Measurements from ENCODE around the gene B3GALNT1.

The B3GALNT1 gene

GRCh38 chr3:161072751-161073150 lies 32.4 kb downstream of the B3GALNT1 start:
- H3K9me3 ChIP-seq (ENCODE audit: insufficient read depth, low read depth, low read length): no peaks in the 10 kb centered on the region
- H3K4me3 ChIP-seq (ENCODE audit: low read length): no peak overlapping the region
- no peaks in the 10 kb centered on the region for H3K27me3 ChIP-seq (ENCODE audit: insufficient read depth, low read length)
- no peak overlapping the region for H3K27ac ChIP-seq (ENCODE audit: low read length)
- no peaks in the 10 kb centered on the region for H3K4me1 ChIP-seq (ENCODE audit: insufficient read depth, low read length)
- H3K9ac ChIP-seq (ENCODE audit: low read depth, low read length): no peak overlapping the region
- no peaks in the 10 kb centered on the region for H3K36me3 ChIP-seq (ENCODE audit: insufficient read depth, low read depth, low read length)

DNA sequence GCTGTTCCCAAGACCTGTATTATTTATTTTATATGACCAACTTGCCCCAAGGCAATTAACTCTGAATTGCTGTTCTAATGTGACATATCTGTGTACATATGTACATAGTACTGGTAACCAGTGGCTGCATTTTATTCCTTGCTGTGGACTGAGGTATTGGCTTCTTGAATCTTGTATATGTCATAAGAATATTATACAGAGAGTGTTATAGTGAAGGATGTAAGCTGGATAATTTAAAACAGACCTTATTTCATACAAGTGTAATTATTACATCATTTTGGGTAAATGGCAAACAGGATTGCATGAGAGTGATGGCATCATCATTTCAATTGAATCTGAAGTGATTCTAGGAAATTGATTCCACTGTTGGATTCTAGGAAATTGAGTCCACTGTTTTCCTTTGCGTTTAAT lies 32.9 kb downstream of the B3GALNT1 start:
- no peaks in the 10 kb centered on the region for H3K27me3 ChIP-seq (ENCODE audit: insufficient read depth, low read length)
- no peaks in the 10 kb centered on the region for H3K9me3 ChIP-seq (ENCODE audit: insufficient read depth, low read depth, low read length)
- no peaks in the 10 kb centered on the region for H3K4me1 ChIP-seq (ENCODE audit: insufficient read depth, low read length)
- H3K27ac ChIP-seq (ENCODE audit: low read length): no peak overlapping the region
- no peak overlapping the region for H3K9ac ChIP-seq (ENCODE audit: low read depth, low read length)
- H3K36me3 ChIP-seq (ENCODE audit: insufficient read depth, low read depth, low read length): no peaks in the 10 kb centered on the region
- H3K4me3 ChIP-seq (ENCODE audit: low read length): no peak overlapping the region

DNA sequence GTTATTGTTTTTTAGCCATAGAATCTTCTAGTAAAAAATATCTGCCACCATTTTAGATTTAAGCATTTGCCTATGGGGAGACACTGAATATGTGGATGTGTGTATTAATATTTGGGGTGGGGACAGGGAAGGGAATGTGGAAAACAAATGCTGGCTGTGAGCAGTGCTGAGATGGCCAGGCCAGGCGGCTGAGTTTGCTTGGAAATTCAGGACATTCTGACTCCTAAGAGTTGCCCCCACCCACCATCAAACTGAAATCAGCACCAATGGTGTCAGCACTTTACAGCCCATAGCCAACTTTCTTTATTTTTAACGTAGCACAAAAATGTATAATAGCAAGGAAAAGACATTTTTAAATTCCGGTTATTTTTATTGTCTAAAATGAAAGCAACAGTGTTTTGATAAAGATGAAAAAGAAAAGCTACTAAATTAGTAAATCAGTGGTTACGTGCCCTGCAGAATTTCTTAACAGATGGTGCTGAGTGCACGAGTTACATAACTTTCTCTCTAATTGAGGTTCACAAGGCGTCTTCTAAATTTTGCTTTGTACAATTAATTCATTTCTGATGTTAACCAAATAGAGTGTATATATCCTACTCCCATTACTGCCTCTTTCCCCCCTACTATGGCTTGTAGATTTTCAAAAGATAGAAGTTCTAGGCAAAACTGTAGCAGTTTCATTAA lies 34.0 kb downstream of the B3GALNT1 start:
- Histone ChIP-seq H3K9ac (ENCODE audit: low read depth, low read length) (no peak overlapping the region), H3K36me3 (ENCODE audit: insufficient read depth, low read depth, low read length) (no peaks in the 10 kb centered on the region), H3K27me3 (ENCODE audit: insufficient read depth, low read length) (no peaks in the 10 kb centered on the region), H3K4me3 (ENCODE audit: low read length) (no peak overlapping the region), H3K9me3 (ENCODE audit: insufficient read depth, low read depth, low read length) (no peaks in the 10 kb centered on the region), H3K27ac (ENCODE audit: low read length) (no peak overlapping the region), H3K4me1 (ENCODE audit: insufficient read depth, low read length) (no peaks in the 10 kb centered on the region)

GRCh38 chr3:161070252-161070930 lies 34.8 kb downstream of the B3GALNT1 start:
- H3K27me3 ChIP-seq (ENCODE audit: insufficient read depth, low read length): no peaks in the 10 kb centered on the region
- no peaks in the 10 kb centered on the region for H3K4me1 ChIP-seq (ENCODE audit: insufficient read depth, low read length)
- no peaks in the 10 kb centered on the region for H3K36me3 ChIP-seq (ENCODE audit: insufficient read depth, low read depth, low read length)
- no peak overlapping the region for H3K9ac ChIP-seq (ENCODE audit: low read depth, low read length)
- no peaks in the 10 kb centered on the region for H3K9me3 ChIP-seq (ENCODE audit: insufficient read depth, low read depth, low read length)
- no peak overlapping the region for H3K27ac ChIP-seq (ENCODE audit: low read length)
- H3K4me3 ChIP-seq (ENCODE audit: low read length): no peak overlapping the region

GRCh38 chr3:161069511-161070251 lies 35.5 kb downstream of the B3GALNT1 start:
- no peak overlapping the region for H3K27ac ChIP-seq (ENCODE audit: low read length)
- H3K4me3 ChIP-seq (ENCODE audit: low read length): no peak overlapping the region
- no peaks in the 10 kb centered on the region for H3K36me3 ChIP-seq (ENCODE audit: insufficient read depth, low read depth, low read length)
- no peak overlapping the region for H3K9ac ChIP-seq (ENCODE audit: low read depth, low read length)
- H3K9me3 ChIP-seq (ENCODE audit: insufficient read depth, low read depth, low read length): no peaks in the 10 kb centered on the region
- H3K27me3 ChIP-seq (ENCODE audit: insufficient read depth, low read length): no peaks in the 10 kb centered on the region
- no peaks in the 10 kb centered on the region for H3K4me1 ChIP-seq (ENCODE audit: insufficient read depth, low read length)

DNA sequence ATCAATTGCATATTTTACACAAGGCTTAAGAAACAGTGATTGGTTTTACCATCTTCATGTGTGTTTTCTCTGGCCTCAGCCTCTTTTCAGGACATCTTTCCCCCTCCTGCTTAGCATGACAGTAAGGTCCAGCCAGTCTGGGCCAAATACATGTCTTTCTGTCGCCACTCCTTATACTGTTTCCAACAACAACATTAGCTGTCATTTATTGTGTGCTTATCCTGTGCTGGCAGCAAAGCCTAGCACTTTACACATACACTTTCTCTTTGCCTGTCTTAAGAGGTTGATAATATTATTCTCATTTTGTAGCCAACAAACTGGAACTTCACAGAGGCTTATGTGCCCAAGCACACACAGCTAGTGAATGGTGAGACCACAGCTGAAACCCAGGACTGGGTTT lies 37.8 kb downstream of the B3GALNT1 start:
- Histone ChIP-seq H3K27me3 (ENCODE audit: insufficient read depth, low read length) (no peaks in the 10 kb centered on the region), H3K27ac (ENCODE audit: low read length) (no peak overlapping the region), H3K9ac (ENCODE audit: low read depth, low read length) (no peak overlapping the region), H3K4me1 (ENCODE audit: insufficient read depth, low read length) (no peaks in the 10 kb centered on the region), H3K36me3 (ENCODE audit: insufficient read depth, low read depth, low read length) (no peaks in the 10 kb centered on the region), H3K4me3 (ENCODE audit: low read length) (no peak overlapping the region), H3K9me3 (ENCODE audit: insufficient read depth, low read depth, low read length) (no peaks in the 10 kb centered on the region)

DNA sequence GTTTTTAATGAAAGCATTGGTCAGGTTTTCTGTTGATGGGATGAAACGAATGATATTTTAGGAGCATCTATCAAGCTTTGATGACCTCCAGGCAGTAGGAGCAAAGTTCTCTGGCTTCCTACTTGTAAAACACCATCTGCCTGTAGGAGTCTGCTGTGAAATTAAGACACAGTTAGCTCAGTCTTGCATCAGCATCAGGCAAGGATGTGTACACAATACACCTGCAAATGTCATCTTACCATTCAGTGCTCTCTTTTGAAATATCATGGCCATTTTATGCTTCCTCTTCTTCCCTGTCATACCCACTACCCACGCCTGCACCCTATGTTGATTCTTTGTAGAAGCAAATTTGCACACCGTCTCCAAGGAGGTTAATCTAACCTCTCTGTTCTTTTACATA lies 38.2 kb downstream of the B3GALNT1 start:
- Histone ChIP-seq H3K36me3 (ENCODE audit: insufficient read depth, low read depth, low read length) (no peaks in the 10 kb centered on the region), H3K27me3 (ENCODE audit: insufficient read depth, low read length) (no peaks in the 10 kb centered on the region), H3K4me1 (ENCODE audit: insufficient read depth, low read length) (no peaks in the 10 kb centered on the region), H3K4me3 (ENCODE audit: low read length) (no peak overlapping the region), H3K27ac (ENCODE audit: low read length) (no peak overlapping the region), H3K9ac (ENCODE audit: low read depth, low read length) (no peak overlapping the region), H3K9me3 (ENCODE audit: insufficient read depth, low read depth, low read length) (no peaks in the 10 kb centered on the region)

DNA sequence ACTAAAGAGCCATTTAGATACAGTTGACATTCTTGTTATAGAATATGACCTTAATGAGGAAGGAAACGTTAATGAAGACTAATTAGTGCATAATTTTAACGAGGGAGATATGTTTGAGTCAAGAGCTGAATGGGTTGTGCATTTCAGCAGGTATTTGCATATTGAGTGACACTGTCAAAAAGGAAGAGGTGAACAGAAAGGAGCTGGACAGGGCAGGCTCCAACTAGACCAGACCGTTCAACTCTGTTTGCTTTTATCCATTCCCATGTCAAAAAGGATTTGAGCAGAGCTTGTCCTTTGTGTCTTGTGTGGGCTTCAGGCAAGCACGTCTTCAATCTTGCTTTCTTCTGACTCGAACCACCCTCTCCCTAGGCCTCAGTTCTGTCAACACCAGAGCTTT lies 40.7 kb downstream of the B3GALNT1 start:
- Histone ChIP-seq H3K9me3 (ENCODE audit: insufficient read depth, low read depth, low read length) (no peaks in the 10 kb centered on the region), H3K27me3 (ENCODE audit: insufficient read depth, low read length) (no peaks in the 10 kb centered on the region), H3K36me3 (ENCODE audit: insufficient read depth, low read depth, low read length) (no peaks in the 10 kb centered on the region), H3K4me1 (ENCODE audit: insufficient read depth, low read length) (no peaks in the 10 kb centered on the region), H3K4me3 (ENCODE audit: low read length) (no peak overlapping the region), H3K27ac (ENCODE audit: low read length) (no peak overlapping the region), H3K9ac (ENCODE audit: low read depth, low read length) (no peak overlapping the region)

- Histone ChIP-seq H3K27ac (ENCODE audit: low read length) (no peak overlapping the region), H3K4me3 (ENCODE audit: low read length) (no peak overlapping the region), H3K9me3 (ENCODE audit: insufficient read depth, low read depth, low read length) (no peaks in the 10 kb centered on the region), H3K9ac (ENCODE audit: low read depth, low read length) (no peak overlapping the region), H3K27me3 (ENCODE audit: insufficient read depth, low read length) (no peaks in the 10 kb centered on the region), H3K4me1 (ENCODE audit: insufficient read depth, low read length) (no peaks in the 10 kb centered on the region), H3K36me3 (ENCODE audit: insufficient read depth, low read depth, low read length) (no peaks in the 10 kb centered on the region)
Observed at GRCh38 chr3:161054860-161055604, 50.1 kb downstream of the B3GALNT1 start.

DNA sequence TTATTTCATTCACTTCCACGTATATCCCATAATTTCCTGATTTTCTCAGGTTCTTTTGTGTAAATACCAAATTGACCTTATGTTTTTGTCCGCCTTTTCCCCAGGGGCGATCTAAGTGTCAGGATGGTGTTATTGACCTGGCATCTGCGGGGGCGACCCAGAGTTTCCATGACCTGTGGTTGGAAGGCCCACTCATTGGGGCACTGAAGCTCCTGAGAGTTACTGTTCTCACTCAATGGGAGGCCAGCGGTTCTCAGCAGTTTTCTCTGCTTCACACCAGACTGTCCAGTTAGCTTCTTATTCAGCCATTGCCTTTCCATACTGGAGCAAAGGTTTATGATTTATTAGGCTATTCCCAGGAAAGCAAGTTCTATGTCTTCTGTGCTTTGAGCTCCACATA lies 53.3 kb downstream of the B3GALNT1 start:
- Histone ChIP-seq H3K4me1 (ENCODE audit: insufficient read depth, low read length) (no peaks in the 10 kb centered on the region), H3K4me3 (ENCODE audit: low read length) (no peak overlapping the region), H3K9ac (ENCODE audit: low read depth, low read length) (no peak overlapping the region), H3K36me3 (ENCODE audit: insufficient read depth, low read depth, low read length) (no peaks in the 10 kb centered on the region), H3K9me3 (ENCODE audit: insufficient read depth, low read depth, low read length) (no peaks in the 10 kb centered on the region), H3K27ac (ENCODE audit: low read length) (no peak overlapping the region), H3K27me3 (ENCODE audit: insufficient read depth, low read length) (no peaks in the 10 kb centered on the region)

- no peaks in the 10 kb centered on the region for H3K9me3 ChIP-seq (ENCODE audit: insufficient read depth, low read depth, low read length)
- H3K4me3 ChIP-seq (ENCODE audit: low read length): no peak overlapping the region
- no peaks in the 10 kb centered on the region for H3K4me1 ChIP-seq (ENCODE audit: insufficient read depth, low read length)
- no peak overlapping the region for H3K27ac ChIP-seq (ENCODE audit: low read length)
- no peak overlapping the region for H3K9ac ChIP-seq (ENCODE audit: low read depth, low read length)
- no peaks in the 10 kb centered on the region for H3K36me3 ChIP-seq (ENCODE audit: insufficient read depth, low read depth, low read length)
- no peaks in the 10 kb centered on the region for H3K27me3 ChIP-seq (ENCODE audit: insufficient read depth, low read length)
Observed at GRCh38 chr3:161050935-161051334, 54.2 kb downstream of the B3GALNT1 start.

All from iPS-20b (cell line).